IMR-90 (cell line): ENCODE measurements around the gene FCRL2.

Source experiments
- CEBPB ChIP-seq: IDR thresholded peaks from 2 replicates; pipeline ENCODE4 v1.6.1; 2012; ENCODE audit warnings: low read depth, low read length, improper control_type of control experiment
- CHD1 ChIP-seq: IDR thresholded peaks from 2 replicates; pipeline ENCODE4 v1.6.1; 2012; ENCODE audit warnings: low read depth, low read length, improper control_type of control experiment
- FOS ChIP-seq: fragments of 150-350 bp; IDR thresholded peaks from 2 replicates; pipeline ENCODE4 v1.6.1; 2016; ENCODE audit warnings: low read depth, low read length
- MAZ ChIP-seq: IDR thresholded peaks from 2 replicates; pipeline ENCODE4 v1.6.1; 2012; ENCODE audit warnings: low read depth, mild to moderate bottlenecking, low read length, improper control_type of control experiment, moderate library complexity, borderline replicate concordance
- POLR2A ChIP-seq: IDR thresholded peaks from 2 replicates; pipeline ENCODE4 v1.6.1; 2012; ENCODE audit warnings: mild to moderate bottlenecking, low read depth, low read length
- RCOR1 ChIP-seq: IDR thresholded peaks from 2 replicates; pipeline ENCODE4 v1.6.1; 2012; ENCODE audit warnings: mild to moderate bottlenecking, low read length, improper control_type of control experiment; ENCODE audit not compliant: insufficient replicate concordance
- RFX5 ChIP-seq: IDR thresholded peaks from 2 replicates; pipeline ENCODE4 v1.8.0; 2012; ENCODE audit warnings: low read depth, mild to moderate bottlenecking, low read length, moderate library complexity
- TF ChIP-seq, protein P1 (sequence below): conservative IDR thresholded peaks from 2 replicates; pipeline ENCODE4 v1.5.1; 2012; ENCODE audit warnings: mild to moderate bottlenecking, low read depth, low read length, improper control_type of control experiment

DNA sequence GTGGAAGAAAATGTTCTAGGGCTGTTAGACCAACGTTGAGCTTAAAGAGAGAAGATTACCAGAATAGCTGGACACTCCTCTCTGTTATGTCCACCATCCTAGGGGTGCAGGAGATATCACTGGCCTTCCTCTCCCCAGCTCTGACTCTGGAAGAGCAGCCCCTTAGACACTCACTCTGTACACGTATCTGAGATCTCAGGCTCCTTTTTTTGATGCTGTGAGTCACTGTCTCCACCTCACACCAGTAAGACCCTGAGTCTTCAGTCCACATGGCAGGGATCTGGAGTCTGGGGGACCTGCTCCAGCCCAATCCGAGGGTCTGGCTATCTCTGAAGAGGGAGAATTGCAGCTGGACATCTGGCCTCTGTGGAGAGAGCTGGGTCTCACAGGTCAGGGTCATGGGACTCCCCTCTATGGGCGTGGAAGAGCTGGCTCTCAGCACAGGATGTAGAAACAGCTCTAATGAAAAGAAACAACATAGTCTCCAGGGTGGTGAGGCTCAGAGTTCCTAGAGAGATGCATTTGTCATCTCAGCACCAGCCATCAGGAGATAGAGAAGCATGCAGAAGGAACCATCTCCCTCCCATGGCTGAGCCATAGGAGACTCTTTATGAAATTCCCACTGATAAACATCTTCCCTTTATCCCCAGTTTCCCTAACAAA lies 79.8 kb downstream of the FCRL2 start:
- TF ChIP-seq CHD1 (no peak), RCOR1 (no peak), FOS (no peak), MAZ (no peak), POLR2A (no peak), CEBPB (no peak), RFX5 (no peak)
- TF ChIP-seq, protein P1, sequence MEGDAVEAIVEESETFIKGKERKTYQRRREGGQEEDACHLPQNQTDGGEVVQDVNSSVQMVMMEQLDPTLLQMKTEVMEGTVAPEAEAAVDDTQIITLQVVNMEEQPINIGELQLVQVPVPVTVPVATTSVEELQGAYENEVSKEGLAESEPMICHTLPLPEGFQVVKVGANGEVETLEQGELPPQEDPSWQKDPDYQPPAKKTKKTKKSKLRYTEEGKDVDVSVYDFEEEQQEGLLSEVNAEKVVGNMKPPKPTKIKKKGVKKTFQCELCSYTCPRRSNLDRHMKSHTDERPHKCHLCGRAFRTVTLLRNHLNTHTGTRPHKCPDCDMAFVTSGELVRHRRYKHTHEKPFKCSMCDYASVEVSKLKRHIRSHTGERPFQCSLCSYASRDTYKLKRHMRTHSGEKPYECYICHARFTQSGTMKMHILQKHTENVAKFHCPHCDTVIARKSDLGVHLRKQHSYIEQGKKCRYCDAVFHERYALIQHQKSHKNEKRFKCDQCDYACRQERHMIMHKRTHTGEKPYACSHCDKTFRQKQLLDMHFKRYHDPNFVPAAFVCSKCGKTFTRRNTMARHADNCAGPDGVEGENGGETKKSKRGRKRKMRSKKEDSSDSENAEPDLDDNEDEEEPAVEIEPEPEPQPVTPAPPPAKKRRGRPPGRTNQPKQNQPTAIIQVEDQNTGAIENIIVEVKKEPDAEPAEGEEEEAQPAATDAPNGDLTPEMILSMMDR, result no peak
